ENCODE results near the gene MAML1. TPM values are rescaled to one million over a fixed set of nuclear protein-coding genes. Genes with fewer than 3 reads are reported as not detected.

MAML1 gene
- total RNA-seq, 1 donor from 2014 or later = 27.8 TPM

- no peak for TF ChIP-seq CTCF (IDR thresholded peaks at IDR 0.05)
- peaks cover 13% of the 10 kb centered on the region for H3K36me3 ChIP-seq
- DNase-seq = no peak
- peak overlapping the region; percentile 100 for H3K27ac ChIP-seq
- peaks cover 53% of the 10 kb centered on the region for H3K4me1 ChIP-seq
- H3K27me3 ChIP-seq (ENCODE audit: low read depth) = no peaks in the 10 kb centered on the region
- no peak for ATAC-seq
- no peaks in the 10 kb centered on the region for H3K9me3 ChIP-seq
- intact Hi-C loops (cut with DNase I) = no loop called here
- H3K4me3 ChIP-seq = peak overlapping the region; percentile 97
Measured at GRCh38 chr5:179817890-179818745, 85.5 kb downstream of the MAML1 start.

GRCh38 chr5:179818746-179819295, 86.2 kb downstream of the MAML1 start:
- DNase-seq (peak; percentile 97), ATAC-seq (peak; percentile 79 to 85)
- intact Hi-C loops (cut with DNase I) = no loop called here
- Histone ChIP-seq H3K4me1 (peaks cover 60% of the 10 kb centered on the region), H3K9me3 (no peaks in the 10 kb centered on the region), H3K27me3 (ENCODE audit: low read depth) (no peaks in the 10 kb centered on the region), H3K36me3 (peaks cover 19% of the 10 kb centered on the region), H3K27ac (peak overlapping the region; percentile 100), H3K4me3 (peak overlapping the region; percentile 97)
- no peak for TF ChIP-seq CTCF (IDR thresholded peaks at IDR 0.05)

- H3K9me3 ChIP-seq = no peaks in the 10 kb centered on the region
- H3K4me1 ChIP-seq = peaks cover 67% of the 10 kb centered on the region
- DNase-seq = peak; percentile 83
- TF ChIP-seq CTCF (IDR thresholded peaks at IDR 0.05) = no peak
- peak; percentile 44 to 48 for ATAC-seq
- H3K36me3 ChIP-seq = peaks cover 26% of the 10 kb centered on the region
- H3K27me3 ChIP-seq (ENCODE audit: low read depth) = no peaks in the 10 kb centered on the region
- H3K27ac ChIP-seq = peak overlapping the region; percentile 100
- intact Hi-C loops (cut with DNase I) = no loop called here
- peak overlapping the region; percentile 97 for H3K4me3 ChIP-seq
Measured at GRCh38 chr5:179819296-179820126, 86.9 kb downstream of the MAML1 start.

- peak overlapping the region; percentile 97 for H3K4me3 ChIP-seq
- no peaks in the 10 kb centered on the region for H3K9me3 ChIP-seq
- no peaks in the 10 kb centered on the region for H3K27me3 ChIP-seq (ENCODE audit: low read depth)
- peaks cover 32% of the 10 kb centered on the region for H3K36me3 ChIP-seq
- no peak for TF ChIP-seq CTCF (IDR thresholded peaks at IDR 0.05)
- no peak for DNase-seq
- intact Hi-C loops (cut with DNase I) = no loop called here
- peaks cover 72% of the 10 kb centered on the region for H3K4me1 ChIP-seq
- no peak for ATAC-seq
- H3K27ac ChIP-seq = peak overlapping the region; percentile 100
Measured at GRCh38 chr5:179820127-179820482, 87.5 kb downstream of the MAML1 start.

GRCh38 chr5:179820483-179821297, 88.1 kb downstream of the MAML1 start, which contains the start of gene SQSTM1:
Gene SQSTM1 (plus strand): TSS chr5:179820905. CDS start chr5:179820937, 32 bp downstream.
- Histone ChIP-seq H3K27me3 (ENCODE audit: low read depth) (no peaks in the 10 kb centered on the region), H3K36me3 (peaks cover 38% of the 10 kb centered on the region), H3K4me1 (peaks cover 78% of the 10 kb centered on the region), H3K4me3 (peak within 1 kb of the TSS; percentile 97), H3K9me3 (no peaks in the 10 kb centered on the region), H3K27ac (peak within 1 kb of the TSS; percentile 100)
- DNase-seq (peak; percentile 88), ATAC-seq (peak; percentile 78 to 85)
- peak; percentile 23 for TF ChIP-seq CTCF (IDR thresholded peaks at IDR 0.05)
- intact Hi-C loops (cut with DNase I) = no loop called here

All from lower lobe of right lung (tissue), 2 donors.